GM11168 (cell line): ENCODE data around the gene MRPL51.
"Not testable (repeated sequence)": the region's sequence is repeated elsewhere in the genome, so short reads cannot be mapped to it uniquely, and the experiment has no call there.

Source experiments
- in situ Hi-C: fragments of 300-500 bp; cut with MboI; formaldehyde crosslinking; loops from one replicate; pipeline ENCODE4 v1.12.0; 2022; ENCODE audit warnings: low sequenced_read_pairs; ENCODE audit not compliant: unreplicated experiment

Gene MRPL51

DNA sequence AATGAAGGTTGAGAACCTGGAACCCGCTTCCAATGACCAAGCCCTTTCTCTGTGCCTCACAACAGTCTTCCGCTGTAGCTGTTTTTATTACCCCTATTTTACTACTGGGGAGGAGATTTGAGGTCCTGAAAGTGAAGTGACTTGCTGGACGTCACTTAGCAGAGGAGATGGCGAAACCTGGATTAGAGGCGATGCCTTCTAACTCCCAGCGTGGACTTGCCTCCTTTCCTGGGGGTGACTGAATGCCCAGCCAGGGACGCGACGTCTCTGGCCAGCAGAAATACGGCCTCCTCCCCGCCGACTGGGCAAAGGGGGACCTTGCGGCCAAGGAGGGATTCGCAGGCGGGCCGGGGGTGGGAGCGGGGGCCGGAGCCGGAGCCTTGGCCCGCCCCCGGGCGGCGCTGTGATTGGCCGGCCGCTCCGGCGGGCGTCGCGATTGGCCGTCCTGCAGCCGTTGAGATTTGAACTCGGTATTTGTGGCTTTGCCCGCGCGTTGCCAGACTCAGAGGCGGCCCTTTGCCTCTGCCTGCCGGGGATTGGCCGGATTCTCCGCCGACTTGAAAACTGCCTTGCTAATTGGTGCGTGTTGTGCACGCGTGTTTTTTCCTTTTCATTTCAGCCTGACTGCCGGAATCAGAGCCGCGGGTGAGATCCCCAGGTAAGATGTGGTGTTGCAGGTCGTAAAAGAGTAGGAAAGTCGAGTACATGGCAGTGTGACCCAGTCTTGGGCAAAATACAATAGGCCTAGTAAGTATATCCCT lies 615 bp upstream of the MRPL51 start, which contains the start of gene NCAPD2:
NCAPD2 (plus strand) TSS at position 606 of the 761 bp plus-strand sequence. CDS start 997 bp downstream, outside the sequence.
- in situ Hi-C loops = no loop called here

DNA sequence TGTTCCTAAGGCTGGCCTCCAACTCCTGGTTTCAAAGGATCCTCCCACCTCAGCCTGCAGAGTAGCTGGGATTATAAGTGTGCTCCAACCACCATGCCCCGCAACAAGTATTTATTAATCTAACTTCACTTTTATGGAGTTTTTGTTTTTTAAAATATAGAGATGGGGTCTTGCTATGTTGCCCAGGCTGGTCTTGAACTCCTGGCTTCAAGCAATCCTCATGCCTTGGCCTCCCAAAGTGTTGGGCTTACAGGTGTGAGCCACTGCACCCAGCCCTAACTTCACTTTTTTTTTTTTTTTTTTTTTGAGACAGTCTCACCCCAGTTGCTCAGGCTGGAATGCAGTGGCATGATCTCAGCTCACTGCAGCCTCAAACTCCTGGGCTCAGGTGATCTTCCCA lies 2.4 kb downstream of the MRPL51 start:
- in situ Hi-C loops = not testable (repeated sequence)

DNA sequence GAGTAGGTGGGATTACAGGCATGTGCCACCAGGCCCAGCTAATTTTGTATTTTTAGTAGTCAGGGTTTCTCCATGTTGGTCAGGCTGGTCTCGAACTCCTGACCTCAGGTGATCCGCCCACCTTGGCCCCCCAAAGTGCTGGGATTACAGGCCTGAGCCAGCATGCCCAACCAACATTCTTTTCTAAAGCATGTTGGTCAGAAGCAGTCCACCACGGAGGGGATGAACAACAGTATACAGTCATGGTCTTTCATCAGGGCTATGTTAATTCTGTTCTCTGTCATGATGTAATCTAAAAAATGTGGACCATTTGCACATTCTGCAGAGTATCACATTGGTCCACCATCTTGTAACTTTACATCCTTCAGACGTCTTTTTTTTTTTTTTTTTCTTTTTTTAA lies 3.6 kb downstream of the MRPL51 start:
- in situ Hi-C loops = no loop called here

DNA sequence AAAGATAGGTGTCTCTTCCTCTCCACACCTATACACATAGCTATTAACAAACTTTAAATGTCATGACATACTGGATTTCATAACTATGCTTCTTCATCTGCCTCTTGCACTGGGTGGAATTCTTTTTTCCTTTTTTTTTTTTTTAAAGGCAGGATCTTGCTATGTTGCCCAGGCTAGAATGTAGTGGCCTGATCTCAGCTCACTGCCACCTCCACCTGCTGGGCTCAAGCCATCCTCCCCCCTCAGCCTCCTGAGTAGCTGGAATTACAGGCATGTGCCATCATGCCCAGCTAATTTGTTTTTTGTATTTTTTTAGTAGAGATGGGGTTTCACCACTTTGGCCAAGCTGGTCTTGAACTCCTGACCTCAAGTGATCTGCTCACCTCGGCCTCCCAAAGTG lies 4.8 kb downstream of the MRPL51 start:
- in situ Hi-C loops = no loop called here

DNA sequence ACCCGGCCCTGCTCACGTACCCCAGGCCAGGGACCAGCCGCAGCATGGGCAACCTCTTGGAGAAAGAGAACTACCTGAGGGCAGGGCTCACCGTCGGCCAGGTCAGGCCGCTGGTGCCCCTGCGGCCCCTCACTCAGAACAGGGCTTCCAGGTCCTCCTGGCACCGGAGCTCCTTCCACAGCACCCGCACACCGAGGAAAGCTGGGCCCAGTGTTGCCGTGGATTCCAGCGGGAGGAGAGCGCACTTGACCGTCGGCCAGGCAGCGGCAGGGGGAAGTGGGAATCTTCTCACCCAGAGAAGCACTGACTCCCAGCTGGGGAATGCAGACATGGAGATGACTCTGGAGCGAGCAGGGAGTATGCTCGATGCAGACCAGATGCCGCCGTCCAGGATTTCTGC lies 14.6 kb downstream of the MRPL51 start:
- in situ Hi-C loops = no loop called here

DNA sequence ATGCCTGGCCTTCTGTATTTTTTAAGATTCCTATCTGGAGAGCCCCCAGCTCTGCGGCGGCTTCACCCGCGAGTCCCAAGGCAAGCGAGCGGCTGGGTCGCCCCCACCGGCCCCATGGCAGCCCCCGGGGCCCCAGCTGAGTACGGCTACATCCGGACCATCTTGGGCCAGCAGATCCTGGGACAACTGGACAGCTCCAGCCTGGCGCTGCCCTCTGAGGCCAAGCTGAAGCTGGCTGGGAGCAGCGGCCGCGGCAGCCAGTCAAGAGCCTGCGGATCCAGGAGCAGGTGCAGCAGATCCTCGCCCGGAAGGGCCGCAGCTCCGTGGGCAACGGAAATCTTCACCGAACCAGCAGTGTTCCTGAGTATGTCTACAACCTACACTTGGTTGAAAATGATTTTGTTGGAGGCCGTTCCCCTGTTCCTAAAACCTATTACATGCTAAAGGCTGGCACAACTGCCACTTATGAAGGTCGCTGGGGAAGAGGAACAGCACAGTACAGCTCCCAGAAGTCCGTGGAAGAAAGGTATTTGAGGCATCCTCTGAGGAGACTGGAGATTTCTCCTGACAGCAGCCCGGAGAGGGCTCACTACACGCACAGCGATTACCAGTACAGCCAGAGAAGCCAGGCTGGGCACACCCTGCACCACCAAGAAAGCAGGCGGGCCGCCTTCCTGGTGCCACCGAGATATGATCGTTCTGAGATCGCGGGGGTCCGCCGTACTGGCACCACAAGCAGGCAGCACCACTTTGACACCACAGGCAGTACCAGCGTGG lies 15.3 kb downstream of the MRPL51 start:
- in situ Hi-C loops = not testable (repeated sequence)

DNA sequence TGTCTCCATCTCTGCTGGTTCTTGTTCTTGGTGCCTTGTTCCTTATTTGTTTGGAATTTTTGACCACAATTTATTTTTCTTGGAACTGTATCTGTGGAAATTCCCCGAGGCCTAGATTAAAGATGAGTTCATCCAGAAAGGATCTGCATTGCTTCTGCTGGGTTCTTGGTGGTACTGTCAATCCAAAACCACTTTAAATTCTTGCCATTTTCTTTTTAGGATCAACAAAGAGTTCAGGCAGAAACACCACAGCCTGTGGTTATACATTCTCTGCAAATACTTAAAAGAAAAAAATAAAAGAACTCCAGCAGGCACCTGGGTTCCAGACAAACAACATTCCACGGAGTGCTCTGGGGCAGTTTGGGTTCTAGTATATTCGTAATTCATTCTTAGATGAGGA lies 16.6 kb downstream of the MRPL51 start:
- in situ Hi-C loops = no loop called here

DNA sequence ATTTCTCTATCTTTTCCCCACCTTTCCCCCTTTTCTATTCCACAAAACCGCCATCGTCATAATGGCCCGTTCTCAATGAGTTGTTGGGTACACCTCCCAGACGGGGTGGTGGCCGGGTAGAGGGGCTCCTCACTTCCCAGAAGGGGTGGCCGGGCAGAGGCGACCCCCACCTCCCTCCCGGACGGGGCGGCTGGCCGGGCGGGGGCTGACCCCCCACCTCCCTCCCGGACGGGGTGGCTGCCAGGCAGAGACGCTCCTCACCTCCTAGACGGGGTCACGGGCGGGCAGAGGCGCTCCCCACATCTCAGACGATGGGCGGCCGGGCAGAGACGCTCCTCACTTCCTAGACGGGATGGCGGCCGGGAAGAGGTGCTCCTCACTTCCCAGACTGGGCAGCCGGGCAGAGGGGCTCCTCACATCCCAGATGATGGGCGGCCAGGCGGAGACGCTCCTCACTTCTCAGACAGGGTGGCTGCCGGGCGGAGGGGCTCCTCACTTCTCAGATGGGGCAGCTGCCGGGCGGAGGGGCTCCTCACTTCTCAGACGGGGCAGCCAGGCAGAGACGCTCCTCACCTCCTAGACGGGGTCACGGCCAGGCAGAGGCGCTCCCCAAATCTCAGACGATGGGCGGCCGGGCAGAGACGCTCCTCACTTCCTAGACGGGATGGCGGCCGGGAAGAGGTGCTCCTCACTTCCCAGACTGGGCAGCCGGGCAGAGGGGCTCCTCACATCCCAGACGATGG lies 17.7 kb downstream of the MRPL51 start:
- in situ Hi-C loops = not testable (repeated sequence)

DNA sequence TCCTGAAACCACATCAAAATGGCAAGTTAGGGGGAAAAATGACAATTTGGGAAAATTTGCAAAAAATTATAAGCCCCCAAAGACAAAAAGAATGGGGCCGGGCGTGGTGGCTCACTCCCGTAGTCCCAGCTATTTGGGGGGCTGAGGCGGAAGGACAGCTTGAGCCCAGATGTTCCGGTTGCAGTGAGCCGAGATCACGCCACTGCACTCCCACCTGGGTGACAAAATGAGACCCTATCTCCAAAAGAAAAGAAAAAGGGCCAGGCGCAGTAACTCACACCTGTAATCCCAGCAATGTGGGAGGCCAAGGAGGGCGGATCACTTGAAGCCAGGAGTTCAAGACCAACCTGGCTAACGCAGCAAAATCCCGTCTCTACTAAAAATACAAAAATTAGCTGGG lies 20.6 kb downstream of the MRPL51 start:
- in situ Hi-C loops = no loop called here

DNA sequence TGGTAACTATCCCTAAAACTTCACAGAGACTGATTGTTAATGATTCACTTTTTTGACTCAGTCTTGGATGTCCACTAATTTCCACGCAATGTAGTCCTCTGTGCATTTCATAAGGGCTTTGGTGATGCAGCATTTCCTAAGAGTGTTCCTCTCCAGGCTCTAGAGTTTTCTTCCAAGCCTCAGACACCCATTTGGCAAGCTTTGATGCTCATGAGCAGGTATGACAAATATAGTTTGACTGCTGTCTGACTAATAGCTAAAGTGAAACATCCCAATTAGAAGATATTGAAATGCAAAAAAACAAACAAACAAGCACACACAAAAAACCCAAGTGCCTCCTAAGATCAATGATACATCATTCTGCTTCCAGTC lies 21.1 kb downstream of the MRPL51 start:
- in situ Hi-C loops = no loop called here

DNA sequence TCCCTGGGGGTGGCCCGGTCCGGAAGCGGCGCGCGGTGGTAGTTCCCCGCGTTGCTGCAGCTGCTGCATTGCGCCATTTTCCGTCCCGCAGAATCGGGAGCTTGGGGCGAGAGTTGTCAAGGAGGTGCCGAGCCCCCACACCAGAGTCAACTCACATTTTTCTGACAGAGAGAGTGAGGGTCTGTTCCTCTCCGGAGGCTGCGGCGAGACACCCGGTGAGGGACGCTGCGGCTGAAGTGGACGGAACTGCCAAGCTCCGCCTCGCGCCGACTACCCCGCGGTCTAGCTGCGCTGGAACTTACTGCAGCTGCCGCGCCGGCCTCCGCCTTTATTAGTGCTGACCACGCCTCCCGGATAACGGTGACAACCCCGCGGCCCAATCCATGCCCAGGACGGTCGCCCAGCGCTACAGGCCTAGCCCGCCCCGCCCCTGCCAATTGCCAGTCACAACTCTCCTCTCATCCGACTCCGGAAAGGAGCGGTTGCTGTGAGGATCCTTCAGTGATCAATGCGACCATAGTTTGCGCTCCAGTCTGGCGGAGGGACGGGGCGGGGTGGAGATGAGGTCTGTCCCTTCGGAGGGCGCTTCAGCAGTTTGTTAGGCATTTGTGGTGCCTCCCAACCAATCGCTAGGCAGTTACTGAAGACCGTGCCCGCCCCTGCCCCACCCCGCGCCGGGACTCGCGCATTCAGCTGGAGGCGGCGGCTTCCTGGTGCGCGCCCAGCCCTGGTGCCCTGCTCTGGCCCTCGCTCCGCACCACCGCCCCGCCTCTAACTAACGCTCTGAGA lies 22.5 kb downstream of the MRPL51 start, which contains the start of gene VAMP1:
VAMP1 (minus strand) TSS at position 303 of the 789 bp plus-strand sequence; CDS start at position 157, 146 bp downstream.
- in situ Hi-C loops = no loop called here

DNA sequence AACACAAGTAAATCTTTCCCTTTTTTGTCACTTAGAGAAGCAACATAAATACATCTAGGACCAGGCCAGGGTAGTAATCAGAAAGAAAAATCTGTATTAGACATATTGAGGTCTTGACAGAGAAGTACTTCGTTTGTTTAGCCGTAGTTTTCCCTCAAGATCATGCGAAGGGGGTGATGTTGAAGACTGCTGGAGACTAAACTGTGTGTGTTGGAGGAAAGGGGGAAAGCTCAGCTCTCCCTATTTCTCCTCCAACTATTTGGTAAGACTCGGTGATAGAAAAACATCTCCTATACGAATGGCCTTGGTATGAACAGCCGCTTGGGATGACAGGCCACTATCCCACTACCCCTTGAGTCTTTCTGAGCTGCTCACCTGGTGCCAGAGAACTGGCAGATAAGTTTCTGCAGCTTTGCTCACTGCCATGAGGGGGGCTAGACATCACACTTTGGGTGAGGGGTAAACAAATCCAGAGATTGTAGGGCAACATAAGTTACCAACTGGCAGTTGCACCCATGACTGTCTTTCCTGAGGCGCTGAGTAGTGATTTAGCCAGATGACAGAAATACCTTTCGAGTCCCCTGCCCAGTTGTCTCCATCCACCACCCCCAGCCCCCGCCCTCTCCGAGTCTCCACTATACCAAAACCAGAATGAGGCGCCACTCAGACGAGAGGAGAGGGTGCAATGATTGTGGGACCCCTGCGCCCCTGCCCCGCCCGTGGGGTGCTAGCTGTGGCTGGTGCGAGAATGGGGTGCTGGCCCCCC lies 23.3 kb downstream of the MRPL51 start:
- in situ Hi-C loops = no loop called here

DNA sequence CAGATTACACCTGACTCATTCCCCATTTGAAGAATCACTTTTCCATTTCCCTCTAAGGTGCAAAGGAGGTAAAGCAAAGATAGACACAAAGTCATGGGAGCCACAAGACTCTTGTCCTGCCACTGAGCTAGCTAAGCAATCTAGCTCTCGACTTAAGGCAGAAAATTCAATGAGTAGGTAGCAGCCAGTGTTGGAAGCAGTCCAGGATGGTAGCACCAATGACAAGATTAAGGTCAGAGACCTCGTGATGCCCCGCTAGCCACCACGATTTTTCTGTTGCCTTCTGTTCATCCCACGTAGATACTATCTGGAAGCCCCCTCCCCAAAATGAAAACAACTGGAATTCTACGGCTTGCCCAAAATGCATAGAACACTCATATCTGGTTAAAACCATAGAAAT lies 24.0 kb downstream of the MRPL51 start:
- in situ Hi-C loops = no loop called here

DNA sequence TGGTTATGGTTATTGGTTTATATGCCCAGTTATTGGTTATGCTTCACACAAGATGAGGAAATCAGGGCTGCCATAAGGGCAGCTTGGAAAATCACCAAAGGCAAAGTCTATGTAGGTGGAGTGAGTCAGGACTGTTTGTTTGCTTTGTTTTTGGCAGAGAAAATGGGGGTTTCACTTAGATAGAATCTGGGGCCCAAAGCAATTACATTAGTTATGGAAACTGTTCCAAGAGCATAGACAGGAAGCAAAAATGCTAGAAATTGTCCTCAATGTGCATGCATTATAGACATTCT lies 24.8 kb downstream of the MRPL51 start:
- in situ Hi-C loops = no loop called here

DNA sequence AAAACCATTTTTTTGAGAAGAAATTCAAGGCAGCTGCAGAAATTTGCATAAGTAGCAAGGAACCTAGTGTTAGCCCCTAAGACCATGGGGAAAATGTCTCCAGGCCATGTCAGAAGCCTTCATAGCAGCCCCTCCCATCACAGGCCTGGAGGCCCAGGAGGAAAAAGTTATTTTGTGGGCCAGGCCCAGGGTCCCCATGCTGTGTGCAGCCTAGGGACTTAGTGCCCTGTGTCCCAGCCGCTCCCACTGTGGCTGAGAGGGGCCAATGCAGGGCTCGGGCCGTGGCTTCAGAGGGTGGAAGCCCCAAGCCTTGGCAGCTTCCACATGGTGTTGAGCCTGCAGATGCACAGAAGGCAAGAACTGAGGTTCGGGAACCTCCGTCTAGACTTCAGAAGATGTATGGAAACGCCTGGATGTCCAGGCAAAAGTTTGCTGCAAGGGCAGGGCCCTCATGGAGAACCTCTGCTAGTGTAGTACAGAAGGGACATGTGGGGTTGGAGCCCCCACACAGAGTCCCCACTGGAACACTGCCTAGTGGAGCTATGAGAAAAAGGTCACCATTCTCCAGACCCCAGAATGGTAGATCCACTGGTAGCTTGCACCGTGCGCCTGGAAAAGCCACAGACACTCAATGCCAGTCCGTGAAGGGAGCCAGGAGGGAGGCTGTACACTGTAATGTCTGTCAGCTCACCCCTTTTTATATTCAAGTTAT lies 25.3 kb downstream of the MRPL51 start:
- in situ Hi-C loops = not testable (repeated sequence)

DNA sequence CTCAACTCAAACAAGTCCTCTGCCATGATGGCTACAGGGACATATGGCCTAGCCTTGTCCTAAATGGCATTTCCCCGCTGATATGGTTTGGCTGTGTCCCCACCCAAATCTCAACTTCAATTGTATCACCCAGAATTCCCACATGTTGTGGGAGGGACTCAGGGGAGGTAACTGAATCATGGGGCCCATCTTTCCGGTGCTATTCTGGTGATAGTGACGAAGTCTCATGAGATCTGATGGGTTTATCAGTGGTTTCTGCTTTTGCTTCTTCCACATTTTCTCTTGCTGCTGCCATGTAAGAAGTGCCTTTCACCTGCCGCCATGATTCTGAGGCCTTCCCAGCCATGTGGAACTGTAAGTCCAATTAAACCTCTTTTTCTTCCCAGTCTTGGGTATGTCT lies 26.3 kb downstream of the MRPL51 start:
- in situ Hi-C loops = not testable (repeated sequence)

DNA sequence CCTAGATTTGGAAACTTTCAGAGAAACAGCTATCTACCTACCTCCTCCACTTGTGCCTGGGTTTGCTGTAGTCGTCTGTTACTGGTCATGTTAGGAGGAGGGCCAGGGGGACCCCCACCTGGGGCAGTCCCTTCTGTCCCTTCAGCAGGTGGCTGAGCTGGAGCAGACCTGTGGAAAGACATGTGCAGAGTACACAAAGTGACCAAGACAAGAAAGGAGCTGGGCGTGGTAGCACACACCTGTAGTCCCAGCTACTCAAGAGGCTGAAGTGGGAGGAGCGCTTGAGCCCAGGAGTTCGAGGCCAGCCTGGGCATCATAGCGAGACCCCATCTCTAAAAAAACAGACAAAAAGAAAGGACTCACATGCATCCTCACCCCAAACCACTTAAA lies 26.9 kb downstream of the MRPL51 start:
- in situ Hi-C loops = no loop called here

DNA sequence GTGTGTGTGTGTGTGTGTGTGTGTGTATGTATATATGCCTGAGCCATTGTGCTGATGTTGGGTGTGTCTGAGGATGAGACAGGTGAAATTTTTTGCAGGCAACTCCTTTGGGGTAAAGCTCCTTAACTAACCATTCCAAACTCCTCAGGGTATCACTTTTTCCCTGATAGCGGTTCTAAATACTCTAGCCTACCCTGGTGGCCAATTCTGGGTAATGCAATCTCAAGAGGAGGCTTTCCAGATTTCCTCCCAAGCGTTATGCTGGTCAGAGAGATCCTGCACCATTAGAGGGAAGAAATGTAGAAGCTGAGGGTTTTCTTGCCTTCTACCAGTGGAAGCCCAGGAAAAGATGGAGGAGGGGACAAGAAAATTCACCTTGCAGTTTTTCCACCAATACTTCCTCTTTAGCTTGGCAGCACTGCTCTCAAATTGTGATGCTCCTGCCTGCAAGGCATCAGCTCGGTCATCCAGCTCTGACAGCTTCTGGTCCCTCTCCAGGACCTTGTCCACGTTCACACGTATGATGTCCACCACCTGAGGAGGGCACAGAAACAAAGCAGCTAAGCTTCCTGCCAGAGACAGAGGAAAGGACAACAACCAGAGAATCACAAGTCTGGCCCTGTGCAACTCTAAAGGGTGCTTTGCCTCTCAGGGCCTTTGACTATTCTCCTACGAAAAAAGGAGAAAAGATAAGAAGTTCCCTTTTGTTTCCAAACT lies 27.4 kb downstream of the MRPL51 start:
- in situ Hi-C loops = no loop called here
